Measurements from ENCODE around the gene ATF6. TPM values are rescaled to one million over a fixed set of nuclear protein-coding genes. Genes with fewer than 3 reads are reported as not detected.
A peak's percentile ranks its signal among the peaks of the same experiment; 100 is the strongest.

Gene ATF6
- total and polyA plus RNA-seq, 4 experiments from 2014 or later: 14.3 to 22.7 (median 22.3) TPM

GRCh38 chr1:161954466-161954865 lies 188.3 kb downstream of the ATF6 start:
- Mint-ChIP-seq H3K4me3 (peak overlapping the region in 2 of 8 donors; percentile 33 to 66), H3K27ac (peak overlapping the region in 4 of 7 donors; percentile 10 to 84 (median 66)), H3K4me1 (peaks cover 26 to 39% (median 32%) of the 10 kb centered on the region in 4 donors), H3K9me3 (no peaks in the 10 kb centered on the region), H3K27me3 (no peaks in the 10 kb centered on the region), H3K36me3 (peaks cover 15 to 26% of the 10 kb centered on the region in 2 donors)
- H3K9me3 ChIP-seq (ENCODE audit: control insufficient read depth in 1 of 2, low read length in 2 of 2): no peaks in the 10 kb centered on the region
- no peak for DNase-seq
- intact Hi-C loops (cut with micrococcal nuclease): no loop called here
- no peaks in the 10 kb centered on the region for H3K27me3 ChIP-seq (ENCODE audit: insufficient read depth, low read length)
- no peak overlapping the region for H3K4me3 ChIP-seq (ENCODE audit: low read length in 2 of 2)
- POLR2A ChIA-PET (ENCODE audit: partially characterized antibody): interaction anchor here (0.9 kb wide), 1 partner anchor 35 kb away, joined by 4 read pairs; no protein-coding TSS in a partner anchor
- H3K36me3 ChIP-seq (ENCODE audit: insufficient read depth, low read length): peaks cover 5% of the 10 kb centered on the region
- CTCF ChIA-PET (ENCODE audit: partially characterized antibody): interaction anchor here (1.5 kb wide), 1 partner anchor 83 kb away, joined by 4 read pairs; no protein-coding TSS in a partner anchor
- no peak overlapping the region for H3K27ac ChIP-seq (ENCODE audit: low read depth, low read length)
- H3K4me1 ChIP-seq (ENCODE audit: insufficient read depth, low read length): peaks cover 16% of the 10 kb centered on the region

- ChIA-PET POLR2A (ENCODE audit: partially characterized antibody) (no interaction called here), CTCF (ENCODE audit: partially characterized antibody) (interaction anchor here (1.2 kb wide), 1 partner anchor 25 kb away, joined by 3 read pairs; no protein-coding TSS in a partner anchor)
- Histone ChIP-seq H3K27me3 (ENCODE audit: insufficient read depth, low read length) (no peaks in the 10 kb centered on the region), H3K27ac (ENCODE audit: low read depth, low read length) (no peak overlapping the region), H3K4me3 (ENCODE audit: low read length in 2 of 2) (no peak overlapping the region), H3K9me3 (ENCODE audit: control insufficient read depth in 1 of 2, low read length in 2 of 2) (no peaks in the 10 kb centered on the region), H3K4me1 (ENCODE audit: insufficient read depth, low read length) (peaks cover 16% of the 10 kb centered on the region), H3K36me3 (ENCODE audit: insufficient read depth, low read length) (peaks cover 5% of the 10 kb centered on the region)
- Mint-ChIP-seq H3K4me1 (peaks cover 27 to 46% (median 36%) of the 10 kb centered on the region in 4 donors), H3K9me3 (no peaks in the 10 kb centered on the region), H3K36me3 (peaks cover 21 to 33% of the 10 kb centered on the region in 2 donors), H3K27me3 (no peaks in the 10 kb centered on the region), H3K4me3 (no peak overlapping the region), H3K27ac (peak overlapping the region in 2 of 7 donors; percentile 6 to 47)
- intact Hi-C loops (cut with micrococcal nuclease): no loop called here
- no peak for DNase-seq
Measured at GRCh38 chr1:161955606-161956005, 189.5 kb downstream of the ATF6 start.

- Histone ChIP-seq H3K4me3 (ENCODE audit: low read length in 2 of 2) (no peak overlapping the region), H3K4me1 (ENCODE audit: insufficient read depth, low read length) (peaks cover 17% of the 10 kb centered on the region), H3K27me3 (ENCODE audit: insufficient read depth, low read length) (no peaks in the 10 kb centered on the region), H3K9me3 (ENCODE audit: control insufficient read depth in 1 of 2, low read length in 2 of 2) (no peaks in the 10 kb centered on the region), H3K36me3 (ENCODE audit: insufficient read depth, low read length) (peaks cover 5% of the 10 kb centered on the region), H3K27ac (ENCODE audit: low read depth, low read length) (no peak overlapping the region)
- peak overlapping the region in 1 of 7 donors; percentile 70 for H3K27ac Mint-ChIP-seq
- no peak overlapping the region for H3K4me3 Mint-ChIP-seq
- H3K4me1 Mint-ChIP-seq: peaks cover 31 to 50% (median 38%) of the 10 kb centered on the region in 4 donors
- no peaks in the 10 kb centered on the region for H3K9me3 Mint-ChIP-seq
- H3K36me3 Mint-ChIP-seq: peaks cover 21 to 35% of the 10 kb centered on the region in 2 donors
- ChIA-PET CTCF (ENCODE audit: partially characterized antibody) (interaction anchor here (1.2 kb wide), 1 partner anchor 24 kb away, joined by 3 read pairs; no protein-coding TSS in a partner anchor), POLR2A (ENCODE audit: partially characterized antibody) (no interaction called here)
- H3K27me3 Mint-ChIP-seq: no peaks in the 10 kb centered on the region
- DNase-seq: no peak
- intact Hi-C loops (cut with micrococcal nuclease): no loop called here
Measured at GRCh38 chr1:161956097-161956496, 190.0 kb downstream of the ATF6 start.

- CTCF ChIA-PET (ENCODE audit: partially characterized antibody): no interaction called here
- H3K27me3 Mint-ChIP-seq: no peaks in the 10 kb centered on the region
- Histone ChIP-seq H3K27ac (ENCODE audit: low read depth, low read length) (no peak overlapping the region), H3K36me3 (ENCODE audit: insufficient read depth, low read length) (peaks cover 5% of the 10 kb centered on the region), H3K9me3 (ENCODE audit: control insufficient read depth in 1 of 2, low read length in 2 of 2) (no peaks in the 10 kb centered on the region), H3K4me1 (ENCODE audit: insufficient read depth, low read length) (peaks cover 25% of the 10 kb centered on the region), H3K4me3 (ENCODE audit: low read length in 2 of 2) (no peak overlapping the region), H3K27me3 (ENCODE audit: insufficient read depth, low read length) (no peaks in the 10 kb centered on the region)
- intact Hi-C loops (cut with micrococcal nuclease): no loop called here
- H3K36me3 Mint-ChIP-seq: peaks cover 21 to 40% of the 10 kb centered on the region in 2 donors
- no peak overlapping the region for H3K27ac Mint-ChIP-seq
- no peak overlapping the region for H3K4me3 Mint-ChIP-seq
- POLR2A ChIA-PET (ENCODE audit: partially characterized antibody): no interaction called here
- no peaks in the 10 kb centered on the region for H3K9me3 Mint-ChIP-seq
- H3K4me1 Mint-ChIP-seq: peaks cover 34 to 57% (median 42%) of the 10 kb centered on the region in 4 donors
- no peak for DNase-seq
Measured at GRCh38 chr1:161956930-161957329, 190.8 kb downstream of the ATF6 start.

GRCh38 chr1:161958425-161958824 lies 192.3 kb downstream of the ATF6 start:
- Histone ChIP-seq H3K27me3 (ENCODE audit: insufficient read depth, low read length) (no peaks in the 10 kb centered on the region), H3K4me1 (ENCODE audit: insufficient read depth, low read length) (peaks cover 29% of the 10 kb centered on the region), H3K4me3 (ENCODE audit: low read length in 2 of 2) (no peak overlapping the region), H3K27ac (ENCODE audit: low read depth, low read length) (no peak overlapping the region), H3K36me3 (ENCODE audit: insufficient read depth, low read length) (peaks cover 5% of the 10 kb centered on the region), H3K9me3 (ENCODE audit: control insufficient read depth in 1 of 2, low read length in 2 of 2) (no peaks in the 10 kb centered on the region)
- Mint-ChIP-seq H3K4me3 (no peak overlapping the region), H3K36me3 (peaks cover 22 to 46% of the 10 kb centered on the region in 2 donors), H3K9me3 (no peaks in the 10 kb centered on the region), H3K27me3 (no peaks in the 10 kb centered on the region), H3K27ac (peak overlapping the region in 1 of 7 donors; percentile 14), H3K4me1 (peaks cover 31 to 53% (median 42%) of the 10 kb centered on the region in 4 donors)
- no peak for DNase-seq
- intact Hi-C loops (cut with micrococcal nuclease): no loop called here
- ChIA-PET POLR2A (ENCODE audit: partially characterized antibody) (interaction anchor here (1.3 kb wide), 1 partner anchor 15 kb away, joined by 3 read pairs; no protein-coding TSS in a partner anchor), CTCF (ENCODE audit: partially characterized antibody) (interaction anchor here (1.0 kb wide), 1 partner anchor 166 kb away, joined by 3 read pairs; no protein-coding TSS in a partner anchor)

- H3K27ac ChIP-seq (ENCODE audit: low read depth, low read length): no peak overlapping the region
- intact Hi-C loops (cut with micrococcal nuclease): loop anchor here (5.0 kb wide), 1 partner anchor 45 kb away; no protein-coding TSS in a partner anchor
- Mint-ChIP-seq H3K27ac (peak overlapping the region; percentile 63 to 94 (median 88)), H3K9me3 (no peaks in the 10 kb centered on the region), H3K4me3 (peak overlapping the region; percentile 88 to 96 (median 90)), H3K4me1 (peaks cover 16 to 34% (median 23%) of the 10 kb centered on the region in 4 donors), H3K27me3 (no peaks in the 10 kb centered on the region), H3K36me3 (peaks cover 39 to 48% of the 10 kb centered on the region in 2 donors)
- H3K27me3 ChIP-seq (ENCODE audit: insufficient read depth, low read length): no peaks in the 10 kb centered on the region
- H3K4me3 ChIP-seq (ENCODE audit: low read length in 2 of 2): peak overlapping the region; percentile 34 to 44
- H3K9me3 ChIP-seq (ENCODE audit: control insufficient read depth in 1 of 2, low read length in 2 of 2): no peaks in the 10 kb centered on the region
- peaks cover 17% of the 10 kb centered on the region for H3K4me1 ChIP-seq (ENCODE audit: insufficient read depth, low read length)
- DNase-seq: peak in 2 of 5 donors; percentile 10 to 15
- CTCF ChIA-PET (ENCODE audit: partially characterized antibody): interaction anchor here (1.3 to 1.8 kb wide), 2 partner anchors 75 to 170 kb away, joined by 3 to 6 read pairs; no protein-coding TSS in a partner anchor
- POLR2A ChIA-PET (ENCODE audit: partially characterized antibody): no interaction called here
- H3K36me3 ChIP-seq (ENCODE audit: insufficient read depth, low read length): peaks cover 5% of the 10 kb centered on the region
Measured at GRCh38 chr1:161962091-161962887, 196.2 kb downstream of the ATF6 start.

GRCh38 chr1:161966067-161966466 lies 199.9 kb downstream of the ATF6 start:
- POLR2A ChIA-PET (ENCODE audit: partially characterized antibody): no interaction called here
- peaks cover 14 to 23% (median 16%) of the 10 kb centered on the region in 4 donors for H3K4me1 Mint-ChIP-seq

More at GRCh38 chr1:161966067-161966466, 199.9 kb downstream of the ATF6 start:
- Mint-ChIP-seq H3K4me3 (no peak overlapping the region), H3K36me3 (peaks cover 27 to 28% of the 10 kb centered on the region in 2 donors), H3K27ac (no peak overlapping the region), H3K9me3 (no peaks in the 10 kb centered on the region), H3K27me3 (no peaks in the 10 kb centered on the region)
- Histone ChIP-seq H3K27me3 (ENCODE audit: insufficient read depth, low read length) (no peaks in the 10 kb centered on the region), H3K27ac (ENCODE audit: low read depth, low read length) (no peak overlapping the region), H3K36me3 (ENCODE audit: insufficient read depth, low read length) (no peaks in the 10 kb centered on the region), H3K4me1 (ENCODE audit: insufficient read depth, low read length) (peaks cover 16% of the 10 kb centered on the region), H3K9me3 (ENCODE audit: control insufficient read depth in 1 of 2, low read length in 2 of 2) (no peaks in the 10 kb centered on the region), H3K4me3 (ENCODE audit: low read length in 2 of 2) (no peak overlapping the region)
- DNase-seq: no peak
- intact Hi-C loops (cut with micrococcal nuclease): no loop called here
- CTCF ChIA-PET (ENCODE audit: partially characterized antibody): no interaction called here

Measured in CD4-positive, alpha-beta memory T cell (primary cell).